ENCODE measurements around the gene LSM7. TPM values are rescaled to one million over a fixed set of nuclear protein-coding genes. Genes with fewer than 3 reads are reported as not detected.

The LSM7 gene
- total RNA-seq, 6 experiments from 2014 or later, result 22.4 to 64.2 (median 28.2) TPM

GRCh38 chr19:2330255-2330631 lies 1.9 kb upstream of the LSM7 start:
- Histone ChIP-seq H3K27me3 (no peaks in the 10 kb centered on the region), H3K36me3 (no peaks in the 10 kb centered on the region), H3K27ac (peak overlapping the region in 1 of 3 donors; percentile 21), H3K9me3 (no peaks in the 10 kb centered on the region), H3K4me3 (no peak overlapping the region), H3K4me1 (peaks cover 0 to 31% (median 9%) of the 10 kb centered on the region in 4 donors)
- no peak for TF ChIP-seq CTCF (IDR thresholded peaks at IDR 0.05)
- no peak for TF ChIP-seq POLR2A (IDR thresholded peaks at IDR 0.05)
- intact Hi-C loops (cut with DNase I), result loop anchor here in 1 of 2 donors (10.0 kb wide), 1 partner anchor 55 kb away; no protein-coding TSS in a partner anchor
- ATAC-seq (no peak), DNase-seq (no peak)
- WGBS (ENCODE audit: insufficient coverage, low coverage, low lambda C conversion rate, missing lambda C conversion rate), result 66% methylated on average over 9 of the region's 10 CpGs

GRCh38 chr19:2329501-2329916 lies 1.1 kb upstream of the LSM7 start:
- no peak overlapping the region for H3K27ac ChIP-seq
- DNase-seq (no peak), ATAC-seq (no peak)
- intact Hi-C loops (cut with DNase I), result no loop called here
- WGBS (ENCODE audit: insufficient coverage, low coverage, low lambda C conversion rate, missing lambda C conversion rate), result 77% methylated on average over 13 of the region's 13 CpGs
- H3K36me3 ChIP-seq, result no peaks in the 10 kb centered on the region
- no peaks in the 10 kb centered on the region for H3K9me3 ChIP-seq
- peak overlapping the region in 2 of 3 donors; percentile 88 to 90 for H3K4me3 ChIP-seq
- no peaks in the 10 kb centered on the region for H3K27me3 ChIP-seq
- TF ChIP-seq CTCF (IDR thresholded peaks at IDR 0.05) (no peak), POLR2A (IDR thresholded peaks at IDR 0.05) (no peak)
- peaks cover 0 to 31% (median 9%) of the 10 kb centered on the region in 4 donors for H3K4me1 ChIP-seq

GRCh38 chr19:2329149-2329478 lies 728 bp upstream of the LSM7 start:
- Histone ChIP-seq H3K9me3 (no peaks in the 10 kb centered on the region), H3K27ac (peak overlapping the region in 2 of 3 donors; percentile 6 to 57), H3K36me3 (no peaks in the 10 kb centered on the region), H3K4me3 (peak overlapping the region; percentile 88 to 99 (median 90)), H3K4me1 (peaks cover 0 to 31% (median 9%) of the 10 kb centered on the region in 4 donors), H3K27me3 (no peaks in the 10 kb centered on the region)
- TF ChIP-seq CTCF (IDR thresholded peaks at IDR 0.05) (no peak), POLR2A (IDR thresholded peaks at IDR 0.05) (no peak)
- ATAC-seq, result no peak
- WGBS (ENCODE audit: insufficient coverage, low coverage, low lambda C conversion rate, missing lambda C conversion rate), result 0% methylated on average over 9 of the region's 16 CpGs
- intact Hi-C loops (cut with DNase I), result no loop called here
- no peak for DNase-seq

- H3K4me1 ChIP-seq, result peaks cover 0 to 31% (median 9%) of the 10 kb centered on the region in 4 donors
These were observed 499 bp downstream of the LSM7 start for GRCh38 chr19:2327773-2328400.

More at GRCh38 chr19:2327773-2328400, 499 bp downstream of the LSM7 start:
- Histone ChIP-seq H3K27ac (peak overlapping the region in 2 of 3 donors; percentile 38 to 57), H3K4me3 (peak overlapping the region; percentile 88 to 99 (median 90)), H3K27me3 (no peaks in the 10 kb centered on the region), H3K9me3 (no peaks in the 10 kb centered on the region), H3K36me3 (no peaks in the 10 kb centered on the region)
- DNase-seq, result no peak
- TF ChIP-seq CTCF (IDR thresholded peaks at IDR 0.05) (no peak), POLR2A (IDR thresholded peaks at IDR 0.05) (no peak)
- 2% methylated on average over 18 of the region's 18 CpGs for WGBS (ENCODE audit: insufficient coverage, low coverage, low lambda C conversion rate, missing lambda C conversion rate)
- intact Hi-C loops (cut with DNase I), result no loop called here
- ATAC-seq, result peak; percentile 5 to 44 (median 18)
